ENCODE data around the gene PABPN1.

DNA sequence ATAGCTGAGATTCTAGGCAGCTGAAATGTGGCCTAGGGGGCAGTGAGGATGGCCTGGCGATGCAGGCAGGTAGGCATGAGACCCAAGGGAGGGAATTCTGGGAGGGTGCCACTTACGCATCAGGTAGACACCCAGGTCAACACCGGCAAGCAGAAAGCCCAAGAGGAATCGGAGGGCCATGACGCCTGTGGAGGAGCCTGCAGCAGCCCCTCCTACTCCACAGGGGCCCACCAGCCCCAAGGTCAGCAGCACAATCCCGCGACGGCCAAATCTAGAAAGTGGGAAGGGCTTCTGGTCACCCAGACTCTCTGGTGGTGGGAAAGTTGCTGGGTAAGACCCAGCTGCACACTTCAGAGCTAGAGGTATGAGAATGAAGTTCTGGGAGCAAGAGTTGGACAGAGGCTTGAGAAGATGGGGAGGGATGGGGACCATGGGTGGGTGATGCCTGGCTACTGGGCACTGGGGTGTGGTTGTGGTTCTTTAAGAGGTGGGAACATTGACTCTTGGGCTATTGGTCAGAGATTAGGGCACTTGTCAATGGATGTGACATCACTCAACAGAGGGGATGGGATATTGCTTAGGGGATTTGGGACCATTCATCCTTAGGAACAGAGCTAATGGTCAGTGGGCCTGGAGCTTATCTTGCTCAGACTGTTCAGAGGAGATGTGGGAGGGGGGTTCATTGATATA, 28.0 kb downstream of the PABPN1 start:
- TF ChIP-seq ZBTB43 (CRISPR knock-in tag; IDR thresholded peaks at IDR 0.05) (no peak), HDGF (IDR thresholded peaks at IDR 0.05) (no peak), ZFP36 (IDR thresholded peaks at IDR 0.05; ENCODE audit: low read depth, low read length, partially characterized antibody) (no peak), SIX5 (IDR thresholded peaks at IDR 0.05; ENCODE audit: borderline replicate concordance in 1 of 2, insufficient read depth in 1 of 2, low read depth in 1 of 2, low read length in 2 of 2) (no peak), CTCF (IDR thresholded peaks at IDR 0.05 in 2 of 3, conservative IDR thresholded peaks at IDR 0.05 in 1 of 3; ENCODE audit: insufficient read depth in 2 of 3, low read depth in 1 of 3, low read length in 3 of 3) (no peak), ZNF551 (CRISPR knock-in tag; IDR thresholded peaks at IDR 0.05) (no peak), SRSF9 (IDR thresholded peaks at IDR 0.05; ENCODE audit: borderline replicate concordance, low read depth, low read length) (no peak), NFIC (IDR thresholded peaks at IDR 0.05) (no peak), POLR2A (conservative IDR thresholded peaks at IDR 0.05) (no peak), KAT2B (IDR thresholded peaks at IDR 0.05; ENCODE audit: low read depth, low read length) (no peak), MTF1 (CRISPR knock-in tag; IDR thresholded peaks at IDR 0.05; ENCODE audit: borderline replicate concordance) (no peak)

All from K562 (cell line).